Measurements from ENCODE around the gene NLE1.
"Not testable (repeated sequence)": the region's sequence is repeated elsewhere in the genome, so short reads cannot be mapped to it uniquely, and the experiment has no call there.

NLE1 gene

GRCh38 chr17:35161281-35161761 lies 19.2 kb upstream of the NLE1 start:
- peak; percentile 30 for DNase-seq (ENCODE audit: low spot score)

- peak; percentile 26 for DNase-seq (ENCODE audit: low spot score)
Measured at GRCh38 chr17:35160354-35161201, 18.5 kb upstream of the NLE1 start.

GRCh38 chr17:35159940-35160339 lies 17.8 kb upstream of the NLE1 start:
- no peak for DNase-seq (ENCODE audit: low spot score)

GRCh38 chr17:35155246-35155645 lies 13.1 kb upstream of the NLE1 start:
- DNase-seq (ENCODE audit: low spot score): no peak

- DNase-seq (ENCODE audit: low spot score): no peak
Measured at GRCh38 chr17:35154196-35155165, 12.4 kb upstream of the NLE1 start.

- no peak for DNase-seq (ENCODE audit: low spot score)
Measured at GRCh38 chr17:35152421-35153140, 10.5 kb upstream of the NLE1 start.

GRCh38 chr17:35151080-35151479 lies 9.0 kb upstream of the NLE1 start:
- DNase-seq (ENCODE audit: low spot score): not testable (repeated sequence)

GRCh38 chr17:35149941-35150340 lies 7.8 kb upstream of the NLE1 start:
- no peak for DNase-seq (ENCODE audit: low spot score)

- no peak for DNase-seq (ENCODE audit: low spot score)
Measured at GRCh38 chr17:35148144-35148543, 6.0 kb upstream of the NLE1 start.

- no peak for DNase-seq (ENCODE audit: low spot score)
Measured at GRCh38 chr17:35147375-35147905, 5.3 kb upstream of the NLE1 start, which contains the start of gene UNC45B. Gene UNC45B, plus strand, starts transcription at chr17:35147817. Its CDS starts 447 bp downstream, at chr17:35148264.

GRCh38 chr17:35146214-35146833 lies 4.2 kb upstream of the NLE1 start:
- no peak for DNase-seq (ENCODE audit: low spot score)

- no peak for DNase-seq (ENCODE audit: low spot score)
Measured at GRCh38 chr17:35144840-35145239, 2.7 kb upstream of the NLE1 start.

GRCh38 chr17:35142467-35142796 lies 329 bp upstream of the NLE1 start:
- no peak for DNase-seq (ENCODE audit: low spot score)

- DNase-seq (ENCODE audit: low spot score): no peak
Measured at GRCh38 chr17:35138218-35138617, 3.9 kb downstream of the NLE1 start.

- no peak for DNase-seq (ENCODE audit: low spot score)
Measured at GRCh38 chr17:35135322-35135721, 6.8 kb downstream of the NLE1 start.

GRCh38 chr17:35132816-35133550 lies 9.1 kb downstream of the NLE1 start:
- DNase-seq (ENCODE audit: low spot score): no peak

- DNase-seq (ENCODE audit: low spot score): no peak
Measured at GRCh38 chr17:35132099-35132498, 10.0 kb downstream of the NLE1 start.

- DNase-seq (ENCODE audit: low spot score): no peak
Measured at GRCh38 chr17:35130392-35130791, 11.7 kb downstream of the NLE1 start.

- DNase-seq (ENCODE audit: low spot score): peak; percentile 33
Measured at GRCh38 chr17:35129973-35130351, 12.1 kb downstream of the NLE1 start.

GRCh38 chr17:35129154-35129972 lies 12.7 kb downstream of the NLE1 start:
- no peak for DNase-seq (ENCODE audit: low spot score)

All from activated CD4-positive, alpha-beta T cell treated with anti-CD3 and anti-CD28 coated beads, Interleukin-2, Interleukin-4, amounts not matched to agents 100 ng/mL and 50 ng/mL, durations not matched to agents 16 hours and 8 hours (primary cell).